Neural crest cell (in vitro differentiated cells): Measurements from ENCODE around the gene INSL3. TPM values are rescaled to one million over a fixed set of nuclear protein-coding genes. Genes with fewer than 3 reads are reported as not detected.

Experiments
- DNase-seq: peaks from one replicate; pipeline ENCODE4 v3.0.0; 2021; ENCODE audit warnings: low read depth, mixed read lengths, low spot score
- H3K27ac Mint-ChIP-seq: one replicate; pipeline ENCODE4 v1.8.0; 2021; ENCODE audit warnings: mild to moderate bottlenecking, mixed read lengths; ENCODE audit not compliant: unreplicated experiment
- H3K27me3 Mint-ChIP-seq: 2 replicates; pipeline ENCODE4 v1.8.0; 2021; ENCODE audit warnings: low read depth, mild to moderate bottlenecking, mixed read lengths
- H3K36me3 Mint-ChIP-seq: 2 replicates; pipeline ENCODE4 v1.8.0; 2021; ENCODE audit warnings: low read depth, mild to moderate bottlenecking, mixed read lengths
- H3K4me1 Mint-ChIP-seq: 2 replicates; pipeline ENCODE4 v1.8.0; 2021; ENCODE audit warnings: mixed read lengths
- H3K4me3 Mint-ChIP-seq: one replicate; pipeline ENCODE4 v1.8.0; 2021; ENCODE audit warnings: mild to moderate bottlenecking, mixed read lengths
- H3K9me3 Mint-ChIP-seq: 2 replicates; pipeline ENCODE4 v1.8.0; 2021; ENCODE audit warnings: mixed read lengths
- total RNA-seq: library from RNA; stranded (reverse); gene quantifications from 2 replicates; pipeline ENCODE4 v1.2.1, GENCODE V29; 2021
- TF ChIP-seq, protein P1 (sequence below): fragments of 200-600 bp; sonication (generic); conservative IDR thresholded peaks from 2 replicates; pipeline ENCODE4 v1.5.0; 2021; ENCODE audit warnings: antibody characterized with exemption, mild to moderate bottlenecking

Gene INSL3
- total RNA-seq, 1 donor from 2014 or later: not detected

DNA sequence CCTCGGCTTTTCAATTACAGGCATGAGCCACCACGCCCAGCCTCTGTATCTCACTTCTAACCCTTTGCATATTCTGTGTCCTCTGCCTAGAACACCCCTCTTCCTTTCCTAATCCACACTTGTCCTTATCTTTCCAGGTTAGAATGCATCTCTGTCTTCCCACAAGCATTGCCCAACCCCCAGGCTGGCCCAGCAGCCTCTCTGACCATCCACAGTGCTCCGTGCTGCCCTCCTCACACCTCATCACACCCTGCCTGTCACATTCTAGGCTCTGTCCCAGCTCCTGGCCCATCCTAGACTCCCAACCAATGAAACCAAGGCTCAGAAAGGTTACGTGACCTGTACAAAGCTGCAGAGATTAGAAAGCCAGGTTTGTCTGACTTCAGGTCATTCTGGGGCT lies 15.2 kb upstream of the INSL3 start:
- Mint-ChIP-seq H3K9me3 (no peaks in the 10 kb centered on the region), H3K27me3 (peaks cover 36% of the 10 kb centered on the region), H3K36me3 (no peaks in the 10 kb centered on the region), H3K4me1 (peaks cover 19% of the 10 kb centered on the region), H3K4me3 (no peak overlapping the region), H3K27ac (no peak overlapping the region)
- TF ChIP-seq, protein P1, sequence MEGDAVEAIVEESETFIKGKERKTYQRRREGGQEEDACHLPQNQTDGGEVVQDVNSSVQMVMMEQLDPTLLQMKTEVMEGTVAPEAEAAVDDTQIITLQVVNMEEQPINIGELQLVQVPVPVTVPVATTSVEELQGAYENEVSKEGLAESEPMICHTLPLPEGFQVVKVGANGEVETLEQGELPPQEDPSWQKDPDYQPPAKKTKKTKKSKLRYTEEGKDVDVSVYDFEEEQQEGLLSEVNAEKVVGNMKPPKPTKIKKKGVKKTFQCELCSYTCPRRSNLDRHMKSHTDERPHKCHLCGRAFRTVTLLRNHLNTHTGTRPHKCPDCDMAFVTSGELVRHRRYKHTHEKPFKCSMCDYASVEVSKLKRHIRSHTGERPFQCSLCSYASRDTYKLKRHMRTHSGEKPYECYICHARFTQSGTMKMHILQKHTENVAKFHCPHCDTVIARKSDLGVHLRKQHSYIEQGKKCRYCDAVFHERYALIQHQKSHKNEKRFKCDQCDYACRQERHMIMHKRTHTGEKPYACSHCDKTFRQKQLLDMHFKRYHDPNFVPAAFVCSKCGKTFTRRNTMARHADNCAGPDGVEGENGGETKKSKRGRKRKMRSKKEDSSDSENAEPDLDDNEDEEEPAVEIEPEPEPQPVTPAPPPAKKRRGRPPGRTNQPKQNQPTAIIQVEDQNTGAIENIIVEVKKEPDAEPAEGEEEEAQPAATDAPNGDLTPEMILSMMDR: no peak
- DNase-seq: no peak

DNA sequence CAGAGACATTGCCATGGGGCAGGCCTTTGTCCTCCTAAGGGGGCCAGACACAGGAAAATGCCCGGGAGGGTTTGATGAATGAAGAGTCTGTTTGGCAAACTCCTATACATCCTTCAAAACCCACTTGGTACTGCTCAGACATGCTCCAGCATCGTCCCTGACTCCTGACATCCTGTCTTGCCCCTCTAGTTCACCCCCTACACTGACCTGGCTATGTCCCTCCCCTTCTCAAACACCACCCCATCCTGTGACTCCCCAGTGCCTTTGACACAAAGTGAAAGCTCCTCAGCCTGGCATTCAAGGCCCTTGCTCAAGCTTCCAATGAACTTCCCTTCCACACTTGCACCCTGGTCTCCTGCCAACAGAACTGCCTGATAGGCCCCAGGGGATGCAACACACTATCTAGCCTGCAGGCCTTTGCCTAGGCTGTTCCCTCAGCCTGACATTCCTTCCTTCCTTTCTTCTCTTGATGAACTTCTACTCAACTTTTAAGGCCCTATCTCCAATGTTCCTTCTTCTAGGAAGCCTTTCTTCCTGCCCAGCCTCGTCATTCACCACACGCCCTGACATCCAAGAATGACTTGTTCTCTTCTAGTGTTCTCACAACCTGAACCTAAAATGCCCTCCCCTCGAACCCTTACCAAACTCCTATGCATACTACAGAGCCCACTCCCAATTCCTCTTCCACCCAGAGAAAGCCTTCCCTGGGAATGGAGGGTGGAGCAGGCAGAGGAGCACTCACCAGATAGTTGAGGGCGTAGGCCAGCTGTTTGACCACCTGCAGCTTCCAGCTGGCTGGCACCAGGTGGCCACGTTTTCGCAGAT lies 14.1 kb upstream of the INSL3 start:
- no peaks in the 10 kb centered on the region for H3K9me3 Mint-ChIP-seq
- peaks cover 16% of the 10 kb centered on the region for H3K4me1 Mint-ChIP-seq
- H3K27me3 Mint-ChIP-seq: peaks cover 30% of the 10 kb centered on the region
- no peaks in the 10 kb centered on the region for H3K36me3 Mint-ChIP-seq
- TF ChIP-seq, protein P1: no peak
- no peak overlapping the region for H3K27ac Mint-ChIP-seq
- H3K4me3 Mint-ChIP-seq: peak overlapping the region; percentile 25
- no peak for DNase-seq

DNA sequence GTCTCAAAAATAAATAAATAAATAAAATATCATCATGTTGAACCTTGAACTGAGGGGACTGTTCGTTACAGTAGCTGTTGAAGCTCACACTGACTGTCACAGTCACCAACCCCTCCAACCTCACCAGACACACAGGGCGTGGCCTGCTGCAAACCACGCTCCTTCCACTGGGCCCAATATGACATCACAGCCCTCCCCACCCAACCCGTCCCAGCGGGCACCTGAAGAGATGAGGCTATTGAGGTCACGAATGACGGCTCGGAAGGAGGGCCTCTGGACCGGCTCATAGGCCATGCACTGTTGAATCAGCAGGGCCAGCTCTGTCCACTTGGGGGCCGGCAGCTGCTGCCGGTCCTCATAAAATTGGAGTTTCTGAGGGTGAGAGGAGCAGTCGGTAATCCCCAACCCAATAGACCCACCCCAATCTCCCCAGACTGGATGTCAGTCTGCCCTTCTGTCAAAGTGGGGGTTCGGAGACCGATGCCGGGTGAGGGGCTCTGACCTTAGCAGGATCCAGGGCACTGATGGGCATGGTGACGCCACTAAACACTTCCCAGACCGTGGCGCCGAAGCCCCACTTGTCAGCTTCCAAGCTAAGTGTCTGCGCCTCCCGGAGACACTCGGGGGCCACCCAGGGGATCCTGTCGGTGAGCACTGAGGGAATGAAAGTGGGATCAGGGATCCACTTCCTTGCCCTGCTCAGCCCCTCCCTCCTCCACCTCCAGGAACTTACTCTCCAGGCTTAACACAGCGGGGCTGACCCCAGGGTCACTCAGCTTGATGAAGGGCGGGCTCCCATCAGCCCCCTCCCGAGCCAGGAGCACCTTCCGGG lies 13.2 kb upstream of the INSL3 start:
- Mint-ChIP-seq H3K4me3 (peak overlapping the region; percentile 41), H3K9me3 (no peaks in the 10 kb centered on the region), H3K27ac (no peak overlapping the region), H3K4me1 (peaks cover 18% of the 10 kb centered on the region), H3K27me3 (peaks cover 30% of the 10 kb centered on the region), H3K36me3 (no peaks in the 10 kb centered on the region)
- TF ChIP-seq, protein P1: no peak
- DNase-seq: peak; percentile 26

DNA sequence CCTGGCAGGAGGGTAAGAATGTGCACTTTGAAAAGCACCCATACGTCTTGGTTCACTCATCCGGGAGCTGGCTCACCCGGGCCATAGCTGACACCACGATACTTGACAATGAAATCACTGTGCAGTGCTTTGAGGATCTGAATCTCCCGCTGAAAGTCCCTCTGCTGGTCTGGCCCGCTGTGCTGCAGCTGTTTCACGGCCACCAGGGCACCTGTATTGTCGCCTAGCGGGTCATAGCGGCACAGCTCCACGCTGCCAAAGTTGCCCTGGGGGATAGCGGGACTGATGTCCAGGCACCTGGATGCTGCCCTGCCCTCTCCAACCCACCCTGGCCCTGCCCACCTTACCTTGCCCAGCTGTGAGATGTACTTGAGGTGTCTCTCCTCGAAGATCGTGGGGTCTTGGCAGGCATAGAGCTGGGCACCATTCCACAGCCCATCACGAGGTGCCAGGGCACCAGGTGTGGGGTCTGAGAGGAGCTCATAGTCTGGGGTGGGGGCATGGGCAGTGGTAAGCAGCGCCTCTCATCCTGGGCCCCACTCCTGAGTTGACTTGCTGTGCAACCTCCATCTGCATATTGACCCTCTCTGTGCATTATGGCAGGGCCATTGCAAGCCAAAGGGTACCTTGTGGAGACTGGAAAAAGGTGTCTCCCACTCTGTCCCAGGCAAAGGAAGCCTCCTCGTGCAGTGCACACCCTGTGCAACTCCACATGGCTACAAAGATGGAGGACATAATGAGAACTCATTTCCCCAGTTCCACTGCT lies 11.3 kb upstream of the INSL3 start:
- TF ChIP-seq, protein P1: no peak
- DNase-seq: no peak
- Mint-ChIP-seq H3K9me3 (no peaks in the 10 kb centered on the region), H3K4me3 (no peak overlapping the region), H3K27me3 (peaks cover 25% of the 10 kb centered on the region), H3K27ac (no peak overlapping the region), H3K36me3 (no peaks in the 10 kb centered on the region), H3K4me1 (peaks cover 18% of the 10 kb centered on the region)

DNA sequence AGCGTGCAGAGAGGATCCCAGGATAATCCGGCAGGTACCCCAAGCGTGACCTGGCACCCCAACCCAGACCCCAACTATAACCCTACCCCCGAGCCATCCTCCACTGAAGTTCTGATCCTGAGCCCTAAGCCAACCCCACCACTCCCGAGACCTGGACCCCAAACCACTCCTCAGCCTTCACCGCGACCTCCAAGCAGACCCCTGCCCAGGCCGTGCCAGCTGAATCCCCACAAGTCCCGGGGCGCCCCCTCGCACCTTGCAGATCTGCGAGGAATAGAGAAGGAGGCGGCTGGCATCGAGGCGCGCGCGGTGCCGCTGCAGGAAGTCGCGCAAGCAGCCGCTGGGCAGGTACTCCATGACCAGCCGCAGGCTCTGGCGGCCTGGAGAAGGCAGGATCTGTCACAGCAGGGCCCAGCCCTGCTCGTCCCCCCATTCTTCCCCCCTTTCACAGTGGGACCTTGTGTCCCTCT lies 10.1 kb upstream of the INSL3 start:
- peaks cover 18% of the 10 kb centered on the region for H3K4me1 Mint-ChIP-seq
- H3K36me3 Mint-ChIP-seq: no peaks in the 10 kb centered on the region
- TF ChIP-seq, protein P1: no peak
- no peak for DNase-seq
- no peak overlapping the region for H3K4me3 Mint-ChIP-seq
- peaks cover 23% of the 10 kb centered on the region for H3K27me3 Mint-ChIP-seq
- H3K9me3 Mint-ChIP-seq: no peaks in the 10 kb centered on the region
- H3K27ac Mint-ChIP-seq: no peak overlapping the region
